Measurements from ENCODE around the gene XG.
"Not testable (repeated sequence)": the region's sequence is repeated elsewhere in the genome, so short reads cannot be mapped to it uniquely, and the experiment has no call there.

Gene XG

DNA sequence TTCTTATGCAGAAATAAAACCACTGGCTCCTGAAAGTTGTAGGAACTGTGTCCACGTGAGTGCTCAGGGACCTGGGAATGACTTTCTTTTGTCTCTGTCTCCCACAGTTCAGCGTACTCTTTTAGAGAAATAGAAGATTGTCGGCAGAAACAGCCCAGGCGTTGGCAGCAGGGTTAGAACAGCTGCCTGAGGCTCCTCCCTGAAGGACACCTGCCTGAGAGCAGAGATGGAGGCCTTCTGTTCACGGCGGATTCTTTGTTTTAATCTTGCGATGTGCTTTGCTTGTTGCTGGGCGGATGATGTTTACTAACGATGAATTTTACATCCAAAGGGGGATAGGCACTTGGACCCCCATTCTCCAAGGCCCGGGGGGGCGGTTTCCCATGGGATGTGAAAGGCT lies 11.2 kb upstream of the XG start:
- Histone ChIP-seq H3K4me3 (ENCODE audit: insufficient read depth, low read length, poor library complexity, severe bottlenecking) (no peak overlapping the region), H3K36me3 (ENCODE audit: low read length) (no peaks in the 10 kb centered on the region), H3K79me2 (ENCODE audit: insufficient read depth, low read length) (no peaks in the 10 kb centered on the region), H3K9me3 (ENCODE audit: insufficient read depth, low read length) (no peaks in the 10 kb centered on the region), H3K27ac (ENCODE audit: low read depth, low read length) (no peak overlapping the region), H3K4me2 (ENCODE audit: low read depth, low read length, poor library complexity, severe bottlenecking) (no peak overlapping the region), H4K20me1 (ENCODE audit: low read depth, low read length) (no peaks in the 10 kb centered on the region), H2AFZ (ENCODE audit: low read depth, low read length, severe bottlenecking) (no peak overlapping the region), H3K27me3 (ENCODE audit: low read length) (no peaks in the 10 kb centered on the region), H3K9ac (ENCODE audit: low read length) (no peak overlapping the region), H3K9me2 (replicated peaks; ENCODE audit: insufficient read depth, low read length) (no peaks in the 10 kb centered on the region), H3F3A (ENCODE audit: insufficient read depth) (no peaks in the 10 kb centered on the region)
- TF ChIP-seq, protein P1, sequence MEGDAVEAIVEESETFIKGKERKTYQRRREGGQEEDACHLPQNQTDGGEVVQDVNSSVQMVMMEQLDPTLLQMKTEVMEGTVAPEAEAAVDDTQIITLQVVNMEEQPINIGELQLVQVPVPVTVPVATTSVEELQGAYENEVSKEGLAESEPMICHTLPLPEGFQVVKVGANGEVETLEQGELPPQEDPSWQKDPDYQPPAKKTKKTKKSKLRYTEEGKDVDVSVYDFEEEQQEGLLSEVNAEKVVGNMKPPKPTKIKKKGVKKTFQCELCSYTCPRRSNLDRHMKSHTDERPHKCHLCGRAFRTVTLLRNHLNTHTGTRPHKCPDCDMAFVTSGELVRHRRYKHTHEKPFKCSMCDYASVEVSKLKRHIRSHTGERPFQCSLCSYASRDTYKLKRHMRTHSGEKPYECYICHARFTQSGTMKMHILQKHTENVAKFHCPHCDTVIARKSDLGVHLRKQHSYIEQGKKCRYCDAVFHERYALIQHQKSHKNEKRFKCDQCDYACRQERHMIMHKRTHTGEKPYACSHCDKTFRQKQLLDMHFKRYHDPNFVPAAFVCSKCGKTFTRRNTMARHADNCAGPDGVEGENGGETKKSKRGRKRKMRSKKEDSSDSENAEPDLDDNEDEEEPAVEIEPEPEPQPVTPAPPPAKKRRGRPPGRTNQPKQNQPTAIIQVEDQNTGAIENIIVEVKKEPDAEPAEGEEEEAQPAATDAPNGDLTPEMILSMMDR (IDR thresholded peaks at IDR 0.05; ENCODE audit: insufficient read depth, low read length, poor library complexity, severe bottlenecking) = no peak
- TF ChIP-seq EZH2phosphoT487 (conservative IDR thresholded peaks at IDR 0.05; ENCODE audit: low read length) = no peak

DNA sequence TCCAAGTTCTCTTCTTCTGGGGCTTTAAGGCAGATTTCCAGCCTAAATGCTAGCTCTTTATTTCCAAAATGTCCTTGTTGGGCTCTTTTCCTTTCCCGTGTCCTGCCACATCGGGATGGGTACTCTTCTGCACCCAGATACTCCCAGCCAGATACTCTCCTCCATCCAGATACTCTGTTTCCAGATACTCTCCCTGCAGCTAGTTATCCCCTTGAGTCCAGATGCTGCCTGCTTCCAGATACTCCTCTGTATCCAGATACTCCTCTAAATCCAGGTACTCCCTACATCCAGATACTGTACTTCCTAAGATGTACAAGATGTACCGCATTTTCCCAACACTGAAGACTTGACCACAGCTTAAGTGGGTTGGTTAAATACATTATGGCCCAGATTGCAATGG lies 10.5 kb upstream of the XG start:
- H3K79me2 ChIP-seq (ENCODE audit: insufficient read depth, low read length) = no peaks in the 10 kb centered on the region
- H3K4me2 ChIP-seq (ENCODE audit: low read depth, low read length, poor library complexity, severe bottlenecking) = no peak overlapping the region
- TF ChIP-seq EZH2phosphoT487 (conservative IDR thresholded peaks at IDR 0.05; ENCODE audit: low read length) = no peak
- TF ChIP-seq, protein P1 (IDR thresholded peaks at IDR 0.05; ENCODE audit: insufficient read depth, low read length, poor library complexity, severe bottlenecking) = no peak
- H3K9me2 ChIP-seq (replicated peaks; ENCODE audit: insufficient read depth, low read length) = no peaks in the 10 kb centered on the region
- no peak overlapping the region for H3K27ac ChIP-seq (ENCODE audit: low read depth, low read length)
- no peak overlapping the region for H3K4me3 ChIP-seq (ENCODE audit: insufficient read depth, low read length, poor library complexity, severe bottlenecking)
- H3K36me3 ChIP-seq (ENCODE audit: low read length) = no peaks in the 10 kb centered on the region
- H3K9me3 ChIP-seq (ENCODE audit: insufficient read depth, low read length) = no peaks in the 10 kb centered on the region
- no peaks in the 10 kb centered on the region for H4K20me1 ChIP-seq (ENCODE audit: low read depth, low read length)
- no peaks in the 10 kb centered on the region for H3F3A ChIP-seq (ENCODE audit: insufficient read depth)
- no peak overlapping the region for H2AFZ ChIP-seq (ENCODE audit: low read depth, low read length, severe bottlenecking)
- H3K27me3 ChIP-seq (ENCODE audit: low read length) = no peaks in the 10 kb centered on the region
- no peak overlapping the region for H3K9ac ChIP-seq (ENCODE audit: low read length)

DNA sequence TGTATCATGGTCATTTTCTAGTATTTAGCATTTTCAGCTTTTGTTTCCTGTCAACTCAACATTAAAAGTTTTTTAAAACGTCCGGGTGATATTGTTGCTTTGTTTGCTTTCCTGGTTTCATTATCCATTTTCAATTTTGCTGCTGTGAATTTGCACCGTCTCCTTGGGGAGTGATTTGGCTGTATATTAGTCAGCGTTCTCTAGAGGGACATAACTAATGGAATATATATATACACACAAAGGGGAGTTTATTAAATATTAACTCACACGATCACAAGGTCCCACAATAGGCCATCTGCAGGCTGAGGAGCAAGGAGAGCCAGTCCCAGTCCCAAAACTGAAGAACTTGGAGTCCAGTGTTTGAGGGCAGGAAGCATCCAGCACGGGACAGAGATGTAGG lies 5.6 kb upstream of the XG start:
- not testable (repeated sequence) for H3K27ac ChIP-seq (ENCODE audit: low read depth, low read length); H3K27me3 ChIP-seq (ENCODE audit: low read length); H2AFZ ChIP-seq (ENCODE audit: low read depth, low read length, severe bottlenecking); H3K36me3 ChIP-seq (ENCODE audit: low read length); H4K20me1 ChIP-seq (ENCODE audit: low read depth, low read length); H3K4me3 ChIP-seq (ENCODE audit: insufficient read depth, low read length, poor library complexity, severe bottlenecking); H3K9me2 ChIP-seq (replicated peaks; ENCODE audit: insufficient read depth, low read length); H3K79me2 ChIP-seq (ENCODE audit: insufficient read depth, low read length); H3F3A ChIP-seq (ENCODE audit: insufficient read depth); H3K4me2 ChIP-seq (ENCODE audit: low read depth, low read length, poor library complexity, severe bottlenecking); H3K9ac ChIP-seq (ENCODE audit: low read length); H3K9me3 ChIP-seq (ENCODE audit: insufficient read depth, low read length)

DNA sequence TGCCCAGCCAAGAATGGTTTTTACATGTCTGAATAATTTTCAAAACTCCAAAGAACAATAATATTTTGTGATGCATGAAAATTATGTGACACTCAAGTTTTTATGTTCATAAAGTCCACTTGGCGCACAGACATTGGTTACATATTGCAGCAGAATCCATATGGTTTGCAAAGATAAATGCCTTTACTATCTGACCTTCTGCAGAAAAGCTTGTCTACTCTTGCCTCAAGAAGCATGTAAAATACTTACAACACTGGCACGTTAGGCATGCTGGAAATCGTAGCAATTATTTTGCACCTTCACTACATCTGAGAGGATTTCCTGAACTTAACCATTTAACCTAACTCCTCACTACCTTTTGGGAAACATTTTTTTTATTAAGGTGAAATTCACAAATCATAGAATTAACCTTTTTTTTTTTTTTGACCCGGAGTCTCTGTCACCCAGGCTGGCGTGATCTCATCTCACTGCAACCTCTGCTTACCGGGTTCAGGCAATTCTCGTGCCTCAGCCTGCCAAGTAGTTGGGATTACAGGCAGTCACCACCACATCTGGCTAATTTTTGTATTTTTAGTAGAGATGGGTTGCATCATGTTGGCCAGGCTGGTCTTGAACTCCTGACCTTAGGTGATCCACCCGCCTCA lies 3.5 kb upstream of the XG start:
- no peaks in the 10 kb centered on the region for H3K36me3 ChIP-seq (ENCODE audit: low read length)
- H3K27ac ChIP-seq (ENCODE audit: low read depth, low read length) = no peak overlapping the region
- H3K9me3 ChIP-seq (ENCODE audit: insufficient read depth, low read length) = no peaks in the 10 kb centered on the region
- H3F3A ChIP-seq (ENCODE audit: insufficient read depth) = no peaks in the 10 kb centered on the region
- H3K4me2 ChIP-seq (ENCODE audit: low read depth, low read length, poor library complexity, severe bottlenecking) = no peak overlapping the region
- H2AFZ ChIP-seq (ENCODE audit: low read depth, low read length, severe bottlenecking) = no peak overlapping the region
- no peak overlapping the region for H3K4me3 ChIP-seq (ENCODE audit: insufficient read depth, low read length, poor library complexity, severe bottlenecking)
- H3K9ac ChIP-seq (ENCODE audit: low read length) = no peak overlapping the region
- H3K27me3 ChIP-seq (ENCODE audit: low read length) = no peaks in the 10 kb centered on the region
- no peaks in the 10 kb centered on the region for H4K20me1 ChIP-seq (ENCODE audit: low read depth, low read length)
- TF ChIP-seq, protein P1 (IDR thresholded peaks at IDR 0.05; ENCODE audit: insufficient read depth, low read length, poor library complexity, severe bottlenecking) = no peak
- TF ChIP-seq EZH2phosphoT487 (conservative IDR thresholded peaks at IDR 0.05; ENCODE audit: low read length) = no peak
- H3K79me2 ChIP-seq (ENCODE audit: insufficient read depth, low read length) = no peaks in the 10 kb centered on the region
- H3K9me2 ChIP-seq (replicated peaks; ENCODE audit: insufficient read depth, low read length) = no peaks in the 10 kb centered on the region

All from SU-DHL-6 (cell line).